WERI-Rb-1 (cell line): Measurements from ENCODE around the gene KCNJ4.

Experiments used
- DNase-seq: peaks from one replicate; pipeline ENCODE4 v3.0.0-alpha.2; 2020
- H3K27ac ChIP-seq: fragments of 250-450 bp; sonication (Bioruptor Pico); 2 replicates; pipeline ENCODE4 v1.5.1; 2020; ENCODE audit warnings: mild to moderate bottlenecking, moderate library complexity
- H3K27me3 ChIP-seq: fragments of 250-450 bp; sonication (Bioruptor Pico); 2 replicates; pipeline ENCODE4 v1.5.1; 2021; ENCODE audit warnings: mild to moderate bottlenecking, low read depth, moderate library complexity; ENCODE audit not compliant: insufficient read depth, severe bottlenecking
- H3K36me3 ChIP-seq: fragments of 250-450 bp; sonication (Bioruptor Pico); 2 replicates; pipeline ENCODE4 v1.5.1; 2020; ENCODE audit warnings: mild to moderate bottlenecking, moderate library complexity
- H3K4me3 ChIP-seq: 2 replicates; pipeline ENCODE4 v1.5.1; 2011; ENCODE audit warnings: low read depth, mild to moderate bottlenecking, control low read depth, low read length
- H3K9me3 ChIP-seq: fragments of 250-450 bp; sonication (Bioruptor Pico); 2 replicates; pipeline ENCODE4 v1.5.1; 2021; ENCODE audit warnings: mild to moderate bottlenecking, moderate library complexity; ENCODE audit not compliant: severe bottlenecking
- TF ChIP-seq, protein P1 (sequence below): IDR thresholded peaks from 2 replicates; pipeline ENCODE4 v1.5.1; 2011; ENCODE audit warnings: low read depth, mild to moderate bottlenecking, control low read depth, inconsistent platforms, low read length

KCNJ4 gene

DNA sequence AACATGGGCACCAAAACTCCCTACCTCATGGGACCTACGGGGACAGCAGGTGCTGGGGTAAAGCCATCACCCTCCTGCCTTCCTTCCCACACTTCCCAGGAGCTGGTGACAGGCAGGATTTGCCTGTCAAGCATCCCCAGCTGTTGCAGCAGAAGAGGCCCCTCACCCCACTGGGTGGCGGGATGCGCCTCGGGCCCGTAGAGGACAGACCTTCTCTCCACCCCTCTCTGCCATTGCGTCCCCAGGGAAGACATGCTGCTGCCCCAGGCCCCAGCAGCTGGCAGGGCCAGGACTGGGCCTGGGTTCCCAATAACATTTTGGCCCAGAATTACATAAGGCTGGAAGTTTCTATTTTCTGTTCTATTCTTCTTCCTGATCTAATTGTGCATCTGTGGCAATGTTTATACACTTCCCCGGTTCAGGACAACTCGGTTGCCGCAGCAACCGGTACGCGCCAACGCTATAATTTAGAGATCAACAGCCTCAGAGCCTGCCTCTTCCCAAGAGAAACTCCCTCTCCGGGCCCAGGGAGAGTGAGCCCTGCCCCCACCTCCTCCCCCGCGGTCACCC lies 25.4 kb downstream of the KCNJ4 start:
- no peaks in the 10 kb centered on the region for H3K27me3 ChIP-seq
- no peak overlapping the region; the same call in 1 of the 2 replicates for H3K27ac ChIP-seq
- TF ChIP-seq, protein P1, sequence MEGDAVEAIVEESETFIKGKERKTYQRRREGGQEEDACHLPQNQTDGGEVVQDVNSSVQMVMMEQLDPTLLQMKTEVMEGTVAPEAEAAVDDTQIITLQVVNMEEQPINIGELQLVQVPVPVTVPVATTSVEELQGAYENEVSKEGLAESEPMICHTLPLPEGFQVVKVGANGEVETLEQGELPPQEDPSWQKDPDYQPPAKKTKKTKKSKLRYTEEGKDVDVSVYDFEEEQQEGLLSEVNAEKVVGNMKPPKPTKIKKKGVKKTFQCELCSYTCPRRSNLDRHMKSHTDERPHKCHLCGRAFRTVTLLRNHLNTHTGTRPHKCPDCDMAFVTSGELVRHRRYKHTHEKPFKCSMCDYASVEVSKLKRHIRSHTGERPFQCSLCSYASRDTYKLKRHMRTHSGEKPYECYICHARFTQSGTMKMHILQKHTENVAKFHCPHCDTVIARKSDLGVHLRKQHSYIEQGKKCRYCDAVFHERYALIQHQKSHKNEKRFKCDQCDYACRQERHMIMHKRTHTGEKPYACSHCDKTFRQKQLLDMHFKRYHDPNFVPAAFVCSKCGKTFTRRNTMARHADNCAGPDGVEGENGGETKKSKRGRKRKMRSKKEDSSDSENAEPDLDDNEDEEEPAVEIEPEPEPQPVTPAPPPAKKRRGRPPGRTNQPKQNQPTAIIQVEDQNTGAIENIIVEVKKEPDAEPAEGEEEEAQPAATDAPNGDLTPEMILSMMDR, result no peak
- no peak overlapping the region for H3K4me3 ChIP-seq
- no peaks in the 10 kb centered on the region for H3K9me3 ChIP-seq
- H3K36me3 ChIP-seq, result peaks cover 15% of the 10 kb centered on the region
- peak; percentile 61 for DNase-seq

- H3K9me3 ChIP-seq, result no peaks in the 10 kb centered on the region
- no peak for DNase-seq
- no peaks in the 10 kb centered on the region for H3K27me3 ChIP-seq
- H3K27ac ChIP-seq, result no peak overlapping the region
- H3K36me3 ChIP-seq, result peaks cover 15% of the 10 kb centered on the region
- H3K4me3 ChIP-seq, result no peak overlapping the region
- TF ChIP-seq, protein P1, result no peak
Observed at GRCh38 chr22:38428714-38429113, 26.3 kb downstream of the KCNJ4 start.

DNA sequence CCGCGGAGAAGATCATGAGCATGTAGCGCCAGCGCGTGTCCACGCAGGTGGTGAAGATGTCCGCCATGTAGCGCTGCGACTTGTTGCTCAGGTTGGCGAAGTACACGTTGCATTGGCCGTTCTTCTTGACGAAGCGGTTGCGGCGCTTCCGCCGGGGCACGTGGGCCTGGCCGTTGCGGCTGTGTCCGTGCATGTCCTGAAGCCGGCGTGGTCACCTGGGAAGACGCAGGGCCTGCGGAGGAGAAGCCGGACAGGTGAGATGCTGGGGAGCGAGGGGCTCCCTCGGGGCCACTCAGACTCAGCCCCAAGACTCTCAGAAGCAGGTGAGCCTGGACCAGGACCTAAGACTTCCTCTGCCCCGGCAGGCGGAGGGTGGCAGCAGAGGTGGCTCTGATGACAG lies 27.1 kb downstream of the KCNJ4 start:
- Histone ChIP-seq H3K27ac (no peak overlapping the region), H3K9me3 (no peaks in the 10 kb centered on the region), H3K4me3 (no peak overlapping the region), H3K27me3 (no peaks in the 10 kb centered on the region), H3K36me3 (peaks cover 15% of the 10 kb centered on the region)
- DNase-seq, result no peak
- TF ChIP-seq, protein P1, result no peak

GRCh38 chr22:38427465-38427864 lies 27.5 kb downstream of the KCNJ4 start:
- TF ChIP-seq, protein P1, result no peak
- Histone ChIP-seq H3K27me3 (no peaks in the 10 kb centered on the region), H3K9me3 (no peaks in the 10 kb centered on the region), H3K27ac (no peak overlapping the region), H3K36me3 (peaks cover 15% of the 10 kb centered on the region), H3K4me3 (no peak overlapping the region)
- no peak for DNase-seq

DNA sequence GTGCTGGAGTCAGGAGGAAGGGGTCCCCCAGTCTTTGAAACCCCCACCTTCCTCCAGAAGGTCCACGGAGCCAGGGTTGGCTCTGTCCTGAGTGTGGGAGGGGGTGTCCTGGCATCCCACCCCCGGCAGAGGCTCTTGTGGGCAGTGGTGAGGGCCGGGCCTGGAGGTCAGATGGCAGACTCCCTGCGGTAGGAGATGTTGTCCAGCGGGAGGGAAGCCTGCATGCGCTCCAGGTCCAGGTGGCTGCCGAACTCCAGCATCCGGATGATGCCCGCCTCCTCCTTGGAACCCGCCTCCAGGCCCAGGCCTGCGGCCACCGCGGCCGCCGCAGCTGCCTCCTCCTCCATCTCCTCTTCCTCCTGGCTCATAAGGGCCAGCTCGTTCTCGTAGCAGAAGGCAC lies 28.4 kb downstream of the KCNJ4 start:
- no peaks in the 10 kb centered on the region for H3K27me3 ChIP-seq
- no peak overlapping the region for H3K4me3 ChIP-seq

More for the DNA sequence above, 28.4 kb downstream of the KCNJ4 start:
- TF ChIP-seq, protein P1, result no peak
- Histone ChIP-seq H3K36me3 (peaks cover 15% of the 10 kb centered on the region), H3K27ac (no peak overlapping the region), H3K9me3 (no peaks in the 10 kb centered on the region)
- no peak for DNase-seq
